ENCODE results near the gene CREB3.

CREB3 gene

DNA sequence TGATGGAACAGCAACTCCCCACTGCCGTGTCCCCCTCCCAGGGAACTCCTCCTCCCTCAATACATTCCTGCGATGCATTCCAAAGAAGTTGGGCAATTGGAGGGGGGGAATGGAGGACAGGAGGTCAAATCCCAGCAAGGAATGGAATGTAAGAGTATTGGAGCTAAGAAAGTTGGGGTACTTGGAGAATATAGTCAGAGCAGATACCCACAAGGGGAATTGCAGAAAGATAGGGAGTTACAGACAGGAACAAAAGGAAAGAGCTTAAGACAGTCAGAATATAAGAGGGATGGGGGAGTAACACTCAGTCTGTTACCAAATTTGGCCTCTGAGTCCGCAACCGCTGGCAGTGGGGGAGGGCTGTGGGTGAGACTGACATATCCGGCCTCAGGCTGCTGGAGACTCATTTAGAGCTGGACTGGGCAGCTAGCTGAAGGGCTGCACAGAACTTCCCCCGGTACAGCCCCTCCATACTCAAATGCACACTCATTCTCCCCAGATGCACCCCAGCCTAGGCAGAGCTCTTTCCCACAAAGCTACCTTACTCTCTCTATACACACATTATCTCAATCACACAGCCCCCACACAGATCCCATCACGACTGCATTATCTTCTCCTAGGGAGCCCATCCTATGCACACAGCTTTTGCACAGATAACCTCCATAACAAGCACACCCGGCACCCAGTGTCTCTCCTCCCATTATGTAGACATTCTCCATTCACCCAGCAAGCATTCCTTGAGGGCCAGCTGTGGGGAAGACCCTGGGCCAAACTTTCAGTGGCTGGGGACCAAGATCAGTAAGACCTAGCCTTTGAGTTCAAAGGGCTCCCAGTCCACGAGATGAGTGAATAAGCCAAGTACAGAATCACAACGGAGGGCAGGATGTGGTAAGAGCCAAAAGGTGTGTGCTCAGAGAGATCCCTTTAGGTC lies 4.2 kb upstream of the CREB3 start:
- peak; percentile 82 for DNase-seq

DNA sequence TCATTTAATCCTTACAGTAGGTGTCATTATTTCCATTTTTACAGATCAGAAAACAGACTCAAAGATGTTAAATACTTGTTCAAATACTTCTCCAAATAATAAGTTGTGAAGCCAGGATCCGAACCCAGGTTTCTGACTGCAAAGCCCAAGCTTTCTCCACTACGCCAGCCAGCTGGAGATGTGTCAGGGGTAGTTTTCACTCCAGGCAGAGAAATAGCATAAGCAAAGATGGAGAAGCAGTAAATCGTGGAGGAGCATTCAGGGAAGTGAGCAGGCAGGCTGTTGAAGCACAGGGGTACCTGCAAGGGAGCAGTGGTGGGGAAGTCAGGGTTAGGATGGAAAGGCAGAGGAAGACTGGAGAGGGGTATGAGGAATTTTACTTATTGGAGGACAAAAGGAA lies 3.4 kb upstream of the CREB3 start:
- DNase-seq = no peak

DNA sequence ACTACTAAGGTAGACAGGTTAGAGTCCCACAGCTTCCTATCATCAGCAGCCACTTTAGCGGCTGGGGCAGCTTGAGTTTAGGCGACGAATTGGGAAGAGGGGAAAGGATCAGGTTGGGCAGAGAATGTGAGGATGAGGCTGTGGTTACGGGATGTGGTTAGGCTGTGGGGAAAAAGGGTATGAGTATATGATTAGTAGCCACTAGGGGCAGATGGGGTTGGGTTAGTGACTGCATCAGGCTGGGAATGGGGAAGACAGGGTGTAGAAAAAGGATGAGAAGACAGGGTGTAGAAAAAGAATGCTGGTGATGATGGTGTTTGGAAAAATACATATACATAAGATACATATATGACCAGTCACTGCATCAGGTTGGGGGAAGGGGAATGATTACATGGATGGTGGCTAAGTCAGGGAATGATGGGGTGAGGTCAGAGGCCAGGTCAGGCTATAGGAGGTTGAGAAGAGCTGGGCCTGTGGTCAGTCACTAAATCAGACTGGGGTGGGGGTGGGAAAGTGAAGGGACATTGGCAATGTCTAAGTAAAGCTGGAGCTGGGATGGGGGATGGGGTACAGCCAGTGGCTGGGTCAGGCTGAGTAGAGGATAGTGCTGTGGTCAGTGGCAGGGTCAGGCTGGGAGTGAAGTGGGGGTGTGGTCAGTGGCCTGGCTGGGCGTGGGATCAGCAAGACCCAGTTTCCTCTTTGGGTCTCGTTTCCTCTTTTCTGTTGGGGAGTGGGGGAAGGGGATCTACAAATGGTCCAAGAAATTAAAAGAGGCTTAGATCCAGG lies 2.6 kb upstream of the CREB3 start:
- DNase-seq = peak; percentile 73

- DNase-seq = no peak
Observed at GRCh38 chr9:35730486-35730854, 2.0 kb upstream of the CREB3 start.

- DNase-seq = no peak
Observed at GRCh38 chr9:35731415-35732184, 866 bp upstream of the CREB3 start.

- DNase-seq = no peak
Observed at GRCh38 chr9:35732800-35733541, 505 bp downstream of the CREB3 start.

DNA sequence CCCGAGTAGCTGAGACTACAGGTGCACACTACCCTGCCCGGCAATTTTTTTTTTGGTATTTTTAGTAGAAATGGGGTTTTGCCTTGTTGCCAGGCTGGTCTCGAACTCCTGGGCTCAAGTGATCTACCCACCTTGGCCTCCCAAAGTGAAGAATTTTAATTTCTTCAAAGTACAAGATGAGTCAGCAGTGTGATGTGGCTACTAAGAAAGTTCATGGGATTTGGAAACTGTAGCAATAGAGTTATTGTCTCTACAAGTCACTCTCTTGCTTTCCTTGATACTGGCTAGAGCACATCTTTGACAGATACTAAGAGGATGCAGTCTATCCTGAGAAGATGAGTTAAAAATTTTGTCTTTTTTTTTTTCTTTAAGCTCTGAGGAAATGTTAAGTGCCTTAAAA lies 1.6 kb downstream of the CREB3 start:
- DNase-seq = no peak

DNA sequence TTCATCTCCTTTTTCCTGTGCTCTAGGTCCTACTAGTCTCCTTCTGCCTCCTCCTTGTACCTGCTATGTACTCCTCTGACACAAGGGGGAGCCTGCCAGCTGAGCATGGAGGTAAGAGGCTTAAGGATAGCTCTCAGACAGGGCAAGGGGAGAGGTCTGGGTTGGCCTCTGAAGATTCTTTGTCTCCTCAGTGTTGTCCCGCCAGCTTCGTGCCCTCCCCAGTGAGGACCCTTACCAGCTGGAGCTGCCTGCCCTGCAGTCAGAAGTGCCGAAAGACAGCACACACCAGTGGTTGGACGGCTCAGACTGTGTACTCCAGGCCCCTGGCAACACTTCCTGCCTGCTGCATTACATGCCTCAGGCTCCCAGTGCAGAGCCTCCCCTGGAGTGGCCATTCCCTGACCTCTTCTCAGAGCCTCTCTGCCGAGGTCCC lies 3.8 kb downstream of the CREB3 start:
- peak; percentile 71 for DNase-seq

DNA sequence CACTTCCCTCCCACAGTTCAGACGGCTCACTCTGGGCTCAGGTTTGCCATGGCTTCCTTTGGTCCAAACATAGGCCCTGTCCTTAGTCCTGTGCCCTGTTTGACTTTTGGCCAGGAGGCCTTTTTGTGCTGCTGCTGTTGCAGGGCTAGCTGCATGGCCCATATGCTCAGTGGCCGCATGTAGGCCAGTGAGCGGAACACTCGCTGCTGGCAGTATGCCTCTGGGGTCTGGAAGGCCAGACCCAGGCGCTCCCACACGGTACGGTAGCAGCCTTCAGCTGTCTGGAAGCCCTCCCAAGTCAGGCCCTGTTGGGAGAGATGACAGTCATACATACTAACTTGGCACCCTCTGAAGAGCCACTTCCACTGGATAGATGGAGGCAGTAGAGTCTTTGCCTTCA lies 4.7 kb downstream of the CREB3 start:
- no peak for DNase-seq

DNA sequence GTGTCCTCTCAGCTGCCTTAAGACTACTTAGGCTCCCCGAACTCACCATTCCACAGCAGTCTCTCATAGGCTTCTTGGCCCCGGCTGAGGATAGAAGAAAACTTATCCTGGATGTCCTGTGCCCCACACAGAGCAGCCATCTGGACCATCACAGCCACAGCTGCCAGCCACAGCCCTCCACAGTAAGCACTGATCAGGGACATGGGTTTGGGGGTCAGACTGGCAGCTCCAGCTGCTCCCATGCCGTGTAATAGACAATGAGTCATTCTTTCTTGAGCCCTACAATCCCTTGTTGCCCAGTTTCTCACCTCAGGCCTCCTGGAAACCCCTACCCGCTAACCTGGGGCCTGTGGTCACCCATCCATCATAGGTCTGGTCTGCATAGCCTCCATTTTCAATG lies 5.7 kb downstream of the CREB3 start:
- no peak for DNase-seq

GRCh38 chr9:35738924-35739323 lies 6.5 kb downstream of the CREB3 start:
- no peak for DNase-seq

- no peak for DNase-seq
Observed at GRCh38 chr9:35740243-35740642, 7.8 kb downstream of the CREB3 start.

- DNase-seq = peak; percentile 7
Observed at GRCh38 chr9:35741740-35742139, 9.3 kb downstream of the CREB3 start.

DNA sequence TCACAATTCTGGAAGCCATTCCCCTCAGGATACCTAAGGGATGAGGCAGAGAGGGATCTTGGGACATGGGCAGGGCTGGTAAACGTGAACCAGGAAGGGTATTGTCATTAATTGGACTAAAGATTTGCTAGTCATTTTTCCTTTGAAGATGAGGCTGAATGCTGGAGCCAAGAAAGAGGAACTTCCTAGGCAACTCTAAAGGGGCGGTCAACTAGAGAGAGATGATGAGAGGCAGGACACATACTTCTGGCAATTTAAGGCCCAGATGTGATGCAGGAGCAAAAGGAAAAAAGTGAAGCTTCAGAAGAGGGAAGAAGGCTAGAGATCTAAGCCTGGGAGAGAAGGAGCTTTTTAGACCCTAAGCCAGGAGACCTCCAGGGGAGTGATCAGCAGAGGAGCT lies 11.0 kb downstream of the CREB3 start:
- DNase-seq = peak; percentile 3

- peak; percentile 8 for DNase-seq
Observed at GRCh38 chr9:35743880-35744518, 11.5 kb downstream of the CREB3 start.

- no peak for DNase-seq
Observed at GRCh38 chr9:35745569-35745968, 13.1 kb downstream of the CREB3 start.

DNA sequence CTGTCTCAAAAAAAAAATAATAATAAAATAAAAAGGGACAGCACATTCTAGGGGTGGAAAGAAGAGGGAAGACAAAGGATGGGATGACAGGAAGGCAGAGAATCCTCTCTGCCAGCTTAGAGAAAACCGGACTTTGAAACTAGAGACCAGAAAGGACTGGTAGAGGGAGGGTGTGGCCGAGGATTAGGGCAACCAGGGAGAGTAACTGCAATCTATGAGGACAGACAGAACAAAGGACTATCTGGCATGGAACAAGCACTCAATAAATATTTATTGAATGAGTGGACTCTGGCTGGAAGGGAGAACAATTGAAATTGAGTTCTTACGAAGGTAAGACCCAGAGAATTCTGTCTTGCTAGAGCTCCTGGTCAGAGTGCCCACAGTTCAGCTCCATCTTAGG lies 14.1 kb downstream of the CREB3 start:
- no peak for DNase-seq

DNA sequence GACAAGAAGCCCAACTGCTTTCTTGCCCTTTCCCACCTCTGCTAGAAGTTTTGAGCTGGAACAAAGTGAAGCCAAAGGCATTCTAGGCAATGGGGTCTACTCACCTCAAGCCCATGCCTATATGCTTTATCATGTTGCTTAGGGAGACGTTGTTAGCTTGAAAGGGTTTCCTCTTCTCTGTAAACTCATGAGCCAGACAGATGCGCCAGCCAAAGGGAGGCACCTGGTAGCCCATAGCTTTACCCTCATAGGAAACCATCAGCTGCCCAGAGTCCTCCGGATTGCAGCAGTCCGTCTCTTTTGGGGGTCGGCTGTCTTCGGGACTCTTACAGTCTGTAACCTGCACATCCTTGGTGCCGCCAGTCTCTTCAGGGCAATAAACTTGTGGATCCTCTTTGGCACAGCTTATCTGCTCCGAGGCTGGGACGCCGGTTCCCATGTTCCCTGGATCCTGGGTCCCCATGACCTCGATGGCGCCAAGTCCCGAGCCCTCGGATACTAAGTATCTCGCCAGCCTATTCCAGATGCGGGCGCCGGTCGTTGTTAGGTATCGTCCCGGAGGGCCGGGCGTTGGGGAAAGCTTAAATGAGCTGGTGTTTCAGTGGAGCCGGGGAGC lies 15.9 kb downstream of the CREB3 start:
- DNase-seq = no peak

GRCh38 chr9:35748858-35749514 lies 16.5 kb downstream of the CREB3 start, which contains the start of the genes GBA2 and RGP1:
Gene GBA2, minus strand, starts transcription at chr9:35749228. Its CDS starts 524 bp downstream, at chr9:35748704.
Gene RGP1, plus strand, starts transcription at chr9:35749287. Its CDS starts 469 bp downstream, at chr9:35749756.
- peak; percentile 85 for DNase-seq

DNA sequence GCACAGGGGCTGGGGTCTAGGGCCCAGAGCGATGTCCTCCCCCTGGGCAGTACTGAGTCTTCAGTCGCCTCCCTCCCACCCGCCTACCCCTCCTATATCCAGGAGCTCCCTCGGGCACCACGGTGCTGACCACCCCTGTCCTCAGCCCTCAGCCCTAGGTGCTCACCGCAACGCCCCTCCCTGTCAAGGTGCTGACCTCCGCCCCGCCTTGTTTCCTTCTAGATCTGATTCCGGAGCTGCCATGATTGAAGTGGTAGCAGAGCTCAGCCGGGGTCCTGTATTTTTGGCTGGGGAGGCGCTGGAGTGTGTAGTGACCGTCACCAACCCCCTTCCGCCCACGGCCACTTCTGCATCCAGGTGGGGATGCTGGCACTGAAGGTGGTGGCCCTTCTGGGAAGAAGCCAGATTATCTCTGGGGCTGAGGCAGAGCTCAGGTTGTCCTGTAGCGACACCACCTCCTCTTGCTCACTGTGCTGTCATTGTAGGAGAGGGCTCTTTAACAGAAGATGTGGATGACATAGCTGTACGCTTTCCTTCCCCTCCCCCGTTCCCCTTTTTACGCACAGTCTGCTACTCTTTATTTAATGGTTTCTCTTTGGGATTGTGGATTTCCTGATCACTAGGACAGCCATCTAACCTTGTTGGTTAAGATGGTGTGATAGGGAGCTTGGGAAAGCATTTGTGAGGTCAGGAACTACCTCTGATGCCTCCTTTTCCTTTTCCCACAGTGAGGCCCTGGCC lies 17.2 kb downstream of the CREB3 start:
- DNase-seq = no peak

All from femur (tissue), 1 donor.